Neutrophil (primary cell): Measurements from ENCODE around the gene HJV.
A peak's percentile ranks its signal among the peaks of the same experiment; 100 is the strongest.

ENCODE experiments used
- H3K27ac ChIP-seq: fragments of 200-600 bp; sonication (generic); 2 replicates; pipeline ENCODE4 v1.5.1; 2016; ENCODE audit warnings: mild to moderate bottlenecking, moderate library complexity
- H3K27me3 ChIP-seq: fragments of 200-600 bp; sonication (generic); 2 replicates; pipeline ENCODE4 v1.6.0; 2016; ENCODE audit warnings: mild to moderate bottlenecking
- H3K36me3 ChIP-seq: fragments of 200-600 bp; sonication (generic); 2 replicates; pipeline ENCODE4 v1.5.1; 2017
- H3K4me1 ChIP-seq, 2 experiments: fragments of 200-600 bp in 1 of 2; sonication (generic) in 1 of 2; 1 replicate in 1 of 2; 2 replicates in 1 of 2; pipeline versions ENCODE4 v1.5.1 to v1.6.1; 2013 to 2016; ENCODE audit warnings: low read depth in 1 of 2, low read length in 1 of 2, mild to moderate bottlenecking in 1 of 2, moderate library complexity in 1 of 2; ENCODE audit not compliant: control insufficient read depth in 1 of 2, insufficient read depth in 1 of 2
- H3K4me3 ChIP-seq, 2 experiments: fragments of 200-600 bp in 1 of 2; sonication (generic) in 1 of 2; 1 replicate in 1 of 2; 2 replicates in 1 of 2; pipeline ENCODE4 v1.5.1; 2013 to 2016; ENCODE audit warnings: low read depth in 1 of 2, low read length in 1 of 2, mild to moderate bottlenecking in 1 of 2, moderate library complexity in 1 of 2
- H3K9me3 ChIP-seq: fragments of 200-600 bp; sonication (generic); 2 replicates; pipeline ENCODE4 v1.5.1; 2016
- TF ChIP-seq, protein P1 (sequence below): fragments of 200-600 bp; sonication (generic); IDR thresholded peaks from 2 replicates; pipeline ENCODE4 v1.5.1; 2016; ENCODE audit warnings: antibody characterized with exemption

Gene HJV

DNA sequence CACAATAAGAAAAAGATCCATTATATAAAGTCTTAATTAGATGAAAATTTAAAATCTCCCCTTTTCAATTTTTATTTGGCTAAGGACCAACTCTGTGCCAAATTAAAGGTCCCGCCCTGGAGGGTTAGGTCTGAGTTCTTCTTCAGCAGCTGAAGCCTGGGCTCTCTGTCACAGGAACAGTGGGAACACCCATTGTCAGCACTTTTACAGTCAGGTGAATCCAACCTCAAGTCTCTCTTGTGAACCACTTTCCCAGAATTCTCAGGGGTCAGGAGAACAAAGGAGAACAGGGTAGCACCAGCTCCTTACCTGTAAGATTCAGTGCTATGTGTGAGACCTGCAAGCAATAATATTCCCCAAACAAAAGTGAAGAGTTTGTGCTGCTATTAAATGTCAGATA lies 25.1 kb upstream of the HJV start:
- H3K27me3 ChIP-seq: peaks cover 30% of the 10 kb centered on the region
- H3K4me1 ChIP-seq: peaks cover 7 to 9% of the 10 kb centered on the region in 2 experiments
- no peaks in the 10 kb centered on the region for H3K9me3 ChIP-seq
- no peak overlapping the region for H3K4me3 ChIP-seq
- H3K36me3 ChIP-seq: no peaks in the 10 kb centered on the region
- TF ChIP-seq, protein P1, sequence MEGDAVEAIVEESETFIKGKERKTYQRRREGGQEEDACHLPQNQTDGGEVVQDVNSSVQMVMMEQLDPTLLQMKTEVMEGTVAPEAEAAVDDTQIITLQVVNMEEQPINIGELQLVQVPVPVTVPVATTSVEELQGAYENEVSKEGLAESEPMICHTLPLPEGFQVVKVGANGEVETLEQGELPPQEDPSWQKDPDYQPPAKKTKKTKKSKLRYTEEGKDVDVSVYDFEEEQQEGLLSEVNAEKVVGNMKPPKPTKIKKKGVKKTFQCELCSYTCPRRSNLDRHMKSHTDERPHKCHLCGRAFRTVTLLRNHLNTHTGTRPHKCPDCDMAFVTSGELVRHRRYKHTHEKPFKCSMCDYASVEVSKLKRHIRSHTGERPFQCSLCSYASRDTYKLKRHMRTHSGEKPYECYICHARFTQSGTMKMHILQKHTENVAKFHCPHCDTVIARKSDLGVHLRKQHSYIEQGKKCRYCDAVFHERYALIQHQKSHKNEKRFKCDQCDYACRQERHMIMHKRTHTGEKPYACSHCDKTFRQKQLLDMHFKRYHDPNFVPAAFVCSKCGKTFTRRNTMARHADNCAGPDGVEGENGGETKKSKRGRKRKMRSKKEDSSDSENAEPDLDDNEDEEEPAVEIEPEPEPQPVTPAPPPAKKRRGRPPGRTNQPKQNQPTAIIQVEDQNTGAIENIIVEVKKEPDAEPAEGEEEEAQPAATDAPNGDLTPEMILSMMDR: no peak
- H3K27ac ChIP-seq: no peak overlapping the region

DNA sequence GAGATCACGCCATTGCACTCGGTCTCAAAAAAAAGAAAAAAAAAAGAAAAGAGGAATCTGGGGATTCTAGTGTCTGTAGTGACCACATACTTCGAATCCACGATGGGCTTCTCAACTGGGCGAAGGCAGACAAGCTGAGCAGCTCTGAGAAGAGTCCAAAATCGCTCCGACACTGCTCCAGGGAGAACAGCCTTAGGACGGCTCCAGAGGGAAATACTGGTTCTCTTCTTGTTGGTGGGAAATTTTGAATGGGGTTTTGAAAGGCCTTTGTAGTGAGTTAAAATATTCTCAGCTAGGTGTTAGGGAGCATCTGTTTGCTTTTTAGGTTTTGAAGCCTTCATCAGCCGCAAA lies 18.3 kb upstream of the HJV start:
- Histone ChIP-seq H3K9me3 (no peaks in the 10 kb centered on the region), H3K27me3 (peaks cover 63% of the 10 kb centered on the region), H3K36me3 (no peaks in the 10 kb centered on the region), H3K4me3 (no peak overlapping the region), H3K4me1 (peaks cover 45 to 46% of the 10 kb centered on the region in 2 experiments), H3K27ac (no peak overlapping the region)
- TF ChIP-seq, protein P1: no peak

DNA sequence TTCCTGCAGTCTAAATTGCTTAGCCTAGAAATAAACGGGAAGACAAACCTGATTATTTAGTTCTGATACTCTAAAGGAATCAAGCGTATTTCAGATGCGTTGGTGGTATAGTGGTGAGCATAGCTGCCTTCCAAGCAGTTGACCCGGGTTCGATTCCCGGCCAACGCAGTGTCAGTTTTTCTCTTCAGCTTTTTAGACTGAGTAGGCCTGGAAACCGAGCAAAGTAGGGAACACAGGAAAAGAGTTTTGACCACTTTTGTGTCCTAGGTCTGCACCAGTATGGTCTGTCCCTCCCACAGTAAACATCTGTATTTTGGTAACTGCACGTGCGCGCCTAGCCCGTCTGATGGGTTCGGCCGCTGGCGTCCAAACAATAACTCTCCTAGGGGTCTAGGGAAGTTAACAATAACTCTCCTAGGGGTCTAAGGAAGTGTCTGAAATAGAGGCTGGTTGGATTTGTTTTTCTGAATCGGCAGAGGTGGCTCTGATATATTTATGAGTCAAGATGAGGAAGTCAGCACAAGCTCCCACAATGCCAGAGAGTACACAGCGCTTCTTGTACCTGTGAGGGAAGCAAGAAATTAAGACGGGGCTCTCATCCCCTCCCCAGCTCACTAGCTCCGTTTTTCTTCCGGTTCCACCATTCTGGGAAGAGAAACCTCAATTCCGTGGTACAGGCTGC lies 15.6 kb upstream of the HJV start:
- H3K27ac ChIP-seq: peak overlapping the region; percentile 32
- H3K9me3 ChIP-seq: no peaks in the 10 kb centered on the region
- peaks cover 45 to 46% of the 10 kb centered on the region in 2 experiments for H3K4me1 ChIP-seq
- H3K27me3 ChIP-seq: peaks cover 67% of the 10 kb centered on the region
- peak overlapping the region; percentile 29 to 47 for H3K4me3 ChIP-seq
- TF ChIP-seq, protein P1: no peak
- no peaks in the 10 kb centered on the region for H3K36me3 ChIP-seq

DNA sequence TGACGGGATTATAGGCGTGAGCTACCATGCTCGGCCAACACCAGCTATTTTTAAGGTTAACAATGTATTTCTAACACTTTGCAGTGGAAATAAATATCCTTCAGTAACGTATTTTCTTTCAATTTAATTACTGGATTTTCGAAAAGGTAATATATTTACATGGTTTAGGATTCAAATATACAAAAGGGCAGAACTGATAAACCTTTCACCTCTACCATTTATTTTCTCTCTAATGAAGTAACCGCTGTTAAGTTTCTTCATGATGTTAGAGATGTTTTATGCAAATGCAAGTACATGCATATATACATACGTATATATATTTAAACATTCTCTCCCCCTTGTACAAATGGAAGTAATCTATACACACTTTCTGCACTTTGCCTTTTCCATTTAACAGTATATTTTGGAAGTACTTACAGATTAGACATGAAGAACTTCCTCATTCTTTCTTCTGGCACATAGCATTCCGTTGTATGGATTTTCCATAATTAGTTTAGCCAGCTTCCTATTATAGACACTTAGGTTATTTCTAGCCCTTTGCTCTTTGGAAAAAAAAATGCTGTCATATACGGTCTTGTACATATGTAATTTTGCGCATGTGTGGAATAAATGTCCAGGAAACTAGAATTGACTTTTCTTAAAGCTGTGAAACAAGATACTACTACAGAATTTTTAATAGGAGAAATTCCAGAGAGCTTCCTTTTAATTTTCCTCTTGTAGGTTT lies 14.9 kb upstream of the HJV start:
- Histone ChIP-seq H3K27me3 (peaks cover 66% of the 10 kb centered on the region), H3K9me3 (no peaks in the 10 kb centered on the region), H3K4me1 (peaks cover 45 to 46% of the 10 kb centered on the region in 2 experiments), H3K36me3 (no peaks in the 10 kb centered on the region), H3K4me3 (peak overlapping the region in 1 of 2 experiments; percentile 47), H3K27ac (no peak overlapping the region)
- TF ChIP-seq, protein P1: no peak

DNA sequence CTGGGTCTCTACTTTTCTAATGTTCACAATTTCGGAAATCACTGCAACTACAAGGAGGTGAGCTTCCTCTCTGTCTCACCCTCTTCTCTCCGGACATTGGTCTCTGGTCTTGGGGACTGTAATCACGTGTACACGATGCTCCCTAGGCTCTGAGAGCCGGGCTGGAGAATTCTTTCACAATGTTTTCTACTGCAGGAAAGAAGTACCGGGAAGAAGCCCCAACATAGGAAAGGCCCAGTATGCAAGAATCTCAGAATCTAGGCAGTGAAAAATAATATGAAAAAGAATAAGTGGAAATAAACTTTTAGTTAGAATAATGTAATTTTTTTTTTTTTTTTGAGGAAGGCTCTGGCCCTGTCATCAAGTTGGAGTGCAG lies 13.5 kb upstream of the HJV start:
- Histone ChIP-seq H3K27ac (no peak overlapping the region), H3K4me3 (no peak overlapping the region), H3K4me1 (peaks cover 45 to 46% of the 10 kb centered on the region in 2 experiments), H3K36me3 (no peaks in the 10 kb centered on the region), H3K27me3 (peaks cover 52% of the 10 kb centered on the region), H3K9me3 (no peaks in the 10 kb centered on the region)
- TF ChIP-seq, protein P1: no peak
